Neuron (in vitro differentiated cells): ENCODE data around the gene CMKLR1.

ENCODE experiments used
- H2AFZ ChIP-seq: one replicate; pipeline ENCODE4 v1.6.1; 2013; ENCODE audit warnings: low read depth, mild to moderate bottlenecking, inconsistent platforms, low read length, moderate library complexity
- H3K27me3 ChIP-seq: one replicate; pipeline ENCODE4 v1.6.1; 2013; ENCODE audit warnings: low read length; ENCODE audit not compliant: insufficient read depth
- H3K36me3 ChIP-seq: one replicate; pipeline ENCODE4 v1.6.1; 2013; ENCODE audit warnings: low read length; ENCODE audit not compliant: insufficient read depth
- H3K4me1 ChIP-seq: one replicate; pipeline ENCODE4 v1.6.1; 2013; ENCODE audit warnings: low read length; ENCODE audit not compliant: insufficient read depth
- H3K4me3 ChIP-seq: 2 replicates; pipeline ENCODE4 v1.5.1; 2013; ENCODE audit warnings: mild to moderate bottlenecking, low read length, moderate library complexity
- H3K9me3 ChIP-seq: one replicate; pipeline ENCODE4 v1.6.1; 2013; ENCODE audit warnings: low read length

CMKLR1 gene

DNA sequence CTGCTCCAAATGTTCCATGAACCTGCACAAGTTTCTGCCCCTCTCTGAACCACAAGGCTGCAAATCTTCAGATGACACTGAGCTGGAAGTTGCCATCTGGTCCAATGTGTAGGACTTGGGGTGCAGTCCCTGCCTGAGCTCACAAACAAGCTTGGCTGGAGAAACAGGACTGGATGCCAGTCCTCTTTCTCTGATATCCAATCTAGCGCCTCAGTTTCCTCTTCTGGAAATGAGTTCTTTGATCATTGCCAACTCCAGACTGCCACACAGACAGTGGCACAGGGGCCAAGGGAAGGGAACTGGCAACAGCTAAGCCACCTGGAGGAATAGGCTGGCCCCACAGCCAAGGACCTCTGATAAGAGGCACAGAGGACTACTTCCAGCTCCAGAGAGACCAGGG, 15.5 kb downstream of the CMKLR1 start:
- H2AFZ ChIP-seq = no peak overlapping the region
- H3K9me3 ChIP-seq = no peaks in the 10 kb centered on the region
- no peaks in the 10 kb centered on the region for H3K4me1 ChIP-seq
- H3K4me3 ChIP-seq = no peak overlapping the region
- H3K36me3 ChIP-seq = no peaks in the 10 kb centered on the region
- H3K27me3 ChIP-seq = no peaks in the 10 kb centered on the region

DNA sequence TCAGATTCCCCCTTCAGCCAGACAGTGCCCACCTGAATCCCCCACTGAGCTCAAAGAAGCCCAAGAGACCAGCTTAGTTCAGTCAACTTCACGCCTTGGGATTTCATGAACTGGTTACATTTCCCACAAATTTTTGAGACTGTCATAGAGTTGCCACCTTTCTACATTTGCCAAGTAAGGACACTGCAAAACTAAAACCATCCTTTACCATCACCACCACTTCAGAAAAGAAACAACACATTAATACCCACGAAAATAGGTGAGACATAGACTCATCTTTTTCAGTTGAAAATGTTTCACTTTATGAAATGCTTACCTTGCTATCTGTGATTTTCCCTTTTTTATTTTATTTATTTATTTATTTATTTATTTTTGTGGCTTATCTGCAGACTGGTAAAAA, 16.1 kb downstream of the CMKLR1 start:
- Histone ChIP-seq H2AFZ (no peak overlapping the region), H3K27me3 (no peaks in the 10 kb centered on the region), H3K9me3 (no peaks in the 10 kb centered on the region), H3K4me1 (no peaks in the 10 kb centered on the region), H3K36me3 (no peaks in the 10 kb centered on the region), H3K4me3 (no peak overlapping the region)

DNA sequence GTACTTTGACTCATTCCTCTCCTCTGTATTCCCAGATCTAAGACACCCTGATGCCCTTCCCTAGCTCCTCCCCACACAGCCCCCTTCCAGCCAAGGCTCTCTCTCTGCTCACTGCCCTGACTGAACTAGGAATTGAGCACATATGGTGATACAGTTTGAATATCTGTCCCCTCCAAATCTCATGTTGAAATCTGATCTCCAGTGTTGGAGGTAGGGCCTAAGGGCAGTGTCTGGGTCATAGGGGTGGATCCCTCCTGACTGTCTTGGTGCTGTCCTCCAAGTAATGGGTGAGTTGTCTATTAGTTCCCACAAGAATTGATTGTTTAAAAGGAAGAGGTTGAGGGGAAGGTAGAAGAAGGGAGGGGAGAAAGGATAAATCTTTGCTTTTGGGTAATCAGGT, 17.4 kb downstream of the CMKLR1 start:
- Histone ChIP-seq H3K36me3 (no peaks in the 10 kb centered on the region), H3K4me3 (no peak overlapping the region), H3K4me1 (no peaks in the 10 kb centered on the region), H3K9me3 (no peaks in the 10 kb centered on the region), H2AFZ (no peak overlapping the region), H3K27me3 (no peaks in the 10 kb centered on the region)

DNA sequence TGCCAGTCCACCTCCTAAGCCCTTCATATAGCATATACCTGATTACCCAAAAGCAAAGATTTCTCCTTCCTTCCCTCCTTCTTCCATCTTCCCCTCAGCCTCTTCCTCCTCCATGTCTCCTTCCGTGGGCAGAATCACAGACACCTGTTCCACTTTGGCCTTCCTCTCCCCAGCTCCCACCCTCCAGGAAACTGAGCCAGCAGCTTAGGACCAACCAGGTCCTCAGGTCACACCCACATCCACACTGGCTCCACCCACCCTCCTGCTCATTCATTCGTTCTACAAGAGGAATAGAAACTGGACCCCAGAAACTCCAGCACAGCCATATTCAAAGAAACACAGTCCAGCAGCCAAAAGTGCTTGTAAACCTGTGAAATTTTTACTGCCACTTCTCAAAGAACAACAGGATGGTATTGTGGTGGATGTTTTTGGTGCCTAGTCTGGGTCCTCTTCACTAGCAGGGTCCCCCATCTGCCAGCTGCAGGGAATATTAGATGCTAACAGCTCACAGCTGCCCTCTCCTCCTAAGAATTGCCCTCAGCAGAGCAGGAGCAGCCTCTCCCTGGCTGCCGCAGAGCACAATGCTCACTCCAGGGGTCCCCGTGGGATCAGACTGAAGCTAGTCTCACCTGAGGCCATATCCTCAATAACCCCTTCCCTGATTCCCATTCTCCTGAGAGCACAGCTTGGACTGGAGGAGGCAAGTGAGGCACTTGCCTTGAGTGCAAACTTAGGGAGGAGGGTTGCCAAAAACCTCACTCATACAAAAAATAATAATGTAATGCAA, 18.4 kb downstream of the CMKLR1 start:
- H3K9me3 ChIP-seq = no peaks in the 10 kb centered on the region
- H3K36me3 ChIP-seq = no peaks in the 10 kb centered on the region
- no peak overlapping the region for H3K4me3 ChIP-seq
- H3K27me3 ChIP-seq = no peaks in the 10 kb centered on the region
- H3K4me1 ChIP-seq = no peaks in the 10 kb centered on the region
- no peak overlapping the region for H2AFZ ChIP-seq

DNA sequence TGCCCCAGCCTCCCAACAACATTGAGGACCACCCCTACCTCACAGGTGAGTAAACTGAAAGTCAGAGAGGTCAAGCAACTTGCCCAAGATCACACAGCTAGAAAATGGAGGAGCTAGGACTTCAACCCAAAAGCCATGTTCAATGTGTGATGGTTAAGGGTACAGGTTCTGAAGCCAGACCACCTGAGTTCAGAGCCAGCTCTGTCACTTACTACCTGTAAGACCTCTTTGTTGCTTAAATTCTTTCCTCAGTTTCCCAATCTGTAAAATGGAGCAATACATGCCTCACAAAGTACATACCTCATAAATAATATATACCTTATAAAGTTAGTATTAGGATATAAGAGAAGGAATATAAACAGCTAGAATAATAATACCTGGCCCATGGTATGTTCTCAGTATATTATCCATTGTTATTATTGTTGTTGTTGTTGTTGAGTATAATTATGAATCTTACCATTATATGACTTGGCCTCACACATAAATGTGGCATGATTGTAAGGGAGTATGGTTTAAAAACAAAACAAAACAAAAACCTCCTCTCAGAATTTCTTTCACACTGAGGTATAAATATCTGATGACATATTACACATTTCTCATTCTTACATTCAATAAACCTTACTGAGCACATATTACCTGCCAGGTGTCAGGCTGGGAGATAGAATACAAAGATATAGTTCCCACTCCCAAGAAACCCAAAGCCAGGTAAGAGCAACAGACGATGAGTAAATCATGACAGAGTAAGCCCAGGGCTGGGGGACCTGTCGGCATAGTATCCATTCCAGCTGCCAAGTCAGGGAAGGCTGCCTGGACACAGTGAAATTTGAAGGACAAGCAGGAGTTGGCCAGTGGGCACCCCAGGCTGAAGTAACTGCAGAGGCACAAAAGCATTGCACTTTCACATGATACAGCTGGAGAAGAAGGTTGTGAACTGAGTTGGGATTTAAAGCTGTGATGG, 19.6 kb downstream of the CMKLR1 start:
- Histone ChIP-seq H3K4me1 (no peaks in the 10 kb centered on the region), H3K9me3 (no peaks in the 10 kb centered on the region), H2AFZ (no peak overlapping the region), H3K4me3 (no peak overlapping the region), H3K27me3 (no peaks in the 10 kb centered on the region), H3K36me3 (no peaks in the 10 kb centered on the region)

DNA sequence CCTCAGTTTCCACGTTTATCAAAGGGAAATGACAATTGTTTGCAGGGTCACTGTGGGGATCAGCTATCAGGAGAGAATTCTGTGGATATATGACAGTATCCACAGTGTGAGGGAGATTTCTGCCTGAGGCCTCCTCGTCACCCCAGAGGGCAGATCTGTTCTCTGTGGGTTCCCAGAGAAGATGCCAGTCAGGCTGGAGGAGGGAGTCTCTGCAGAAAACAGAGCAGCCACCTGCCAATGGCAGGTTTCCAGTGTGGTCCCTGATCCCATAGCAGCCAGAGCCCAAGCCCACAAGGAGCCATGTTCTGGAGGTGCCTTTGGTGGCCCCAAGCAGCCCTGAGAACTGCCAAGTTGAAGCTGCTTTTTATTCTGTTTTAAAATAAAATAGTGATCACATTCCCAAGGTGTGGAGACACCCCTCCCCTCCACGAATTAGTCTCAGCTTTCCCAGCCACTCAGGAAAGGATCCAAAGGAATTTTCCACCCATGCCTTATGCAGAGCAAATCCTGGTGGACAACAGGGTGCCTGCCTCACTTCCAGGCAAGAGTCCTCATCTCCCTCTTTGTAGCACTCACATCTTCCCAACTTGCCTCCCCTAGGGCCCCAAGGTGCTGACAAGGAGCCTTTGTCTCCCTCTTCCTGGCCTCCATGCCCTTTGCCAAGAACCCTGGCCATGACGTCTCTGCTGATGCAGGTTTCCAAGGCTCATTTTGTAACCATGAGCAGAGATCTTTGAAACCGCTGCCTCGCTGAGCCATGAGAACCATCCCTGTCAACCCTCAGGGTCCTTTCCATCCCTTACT, 20.4 kb downstream of the CMKLR1 start:
- Histone ChIP-seq H3K4me1 (no peaks in the 10 kb centered on the region), H2AFZ (no peak overlapping the region), H3K36me3 (no peaks in the 10 kb centered on the region), H3K4me3 (no peak overlapping the region), H3K9me3 (no peaks in the 10 kb centered on the region), H3K27me3 (no peaks in the 10 kb centered on the region)

DNA sequence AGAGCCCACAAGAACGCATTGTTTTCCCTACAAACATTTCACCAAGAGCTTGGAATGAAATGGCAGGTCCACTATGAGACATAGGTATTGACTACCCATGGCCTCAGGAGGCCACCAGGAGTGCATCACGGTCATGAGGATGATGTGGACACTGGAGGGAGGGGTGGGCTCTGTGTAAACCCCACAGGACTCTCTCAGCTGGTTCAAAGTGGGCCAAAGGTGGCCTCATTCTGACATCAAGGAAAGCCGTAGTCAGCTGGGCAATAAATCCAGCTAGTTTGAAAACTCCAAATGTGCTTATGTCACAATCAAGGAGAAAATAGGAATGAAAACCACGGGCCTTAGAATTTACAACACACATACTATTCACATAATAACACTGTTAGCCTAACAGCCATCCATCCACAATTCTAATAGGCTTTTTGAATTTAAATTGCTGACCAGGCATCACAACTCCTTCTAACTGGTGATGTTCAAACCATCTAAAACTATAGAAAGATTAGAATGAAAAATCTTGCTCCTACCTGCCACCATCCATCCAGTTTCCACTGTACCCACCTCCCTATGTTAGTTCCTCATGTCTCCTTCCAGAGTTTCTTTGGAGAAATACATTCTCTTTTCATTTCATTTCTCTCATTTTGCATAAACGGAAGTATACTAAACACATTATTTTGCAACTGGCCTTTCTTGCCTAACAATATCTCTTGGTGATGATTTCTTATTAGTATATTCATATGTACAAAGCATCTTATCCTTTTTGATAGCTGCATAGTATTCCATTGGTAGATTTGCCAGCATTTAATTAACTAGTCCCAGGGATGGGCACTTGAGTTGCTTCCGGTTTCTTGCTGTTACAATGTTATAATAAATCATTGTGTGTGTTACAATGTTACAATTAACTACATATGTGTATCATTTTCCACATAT, 21.5 kb downstream of the CMKLR1 start:
- Histone ChIP-seq H3K4me3 (no peak overlapping the region), H3K9me3 (no peaks in the 10 kb centered on the region), H3K27me3 (no peaks in the 10 kb centered on the region), H3K4me1 (no peaks in the 10 kb centered on the region), H3K36me3 (no peaks in the 10 kb centered on the region), H2AFZ (no peak overlapping the region)

DNA sequence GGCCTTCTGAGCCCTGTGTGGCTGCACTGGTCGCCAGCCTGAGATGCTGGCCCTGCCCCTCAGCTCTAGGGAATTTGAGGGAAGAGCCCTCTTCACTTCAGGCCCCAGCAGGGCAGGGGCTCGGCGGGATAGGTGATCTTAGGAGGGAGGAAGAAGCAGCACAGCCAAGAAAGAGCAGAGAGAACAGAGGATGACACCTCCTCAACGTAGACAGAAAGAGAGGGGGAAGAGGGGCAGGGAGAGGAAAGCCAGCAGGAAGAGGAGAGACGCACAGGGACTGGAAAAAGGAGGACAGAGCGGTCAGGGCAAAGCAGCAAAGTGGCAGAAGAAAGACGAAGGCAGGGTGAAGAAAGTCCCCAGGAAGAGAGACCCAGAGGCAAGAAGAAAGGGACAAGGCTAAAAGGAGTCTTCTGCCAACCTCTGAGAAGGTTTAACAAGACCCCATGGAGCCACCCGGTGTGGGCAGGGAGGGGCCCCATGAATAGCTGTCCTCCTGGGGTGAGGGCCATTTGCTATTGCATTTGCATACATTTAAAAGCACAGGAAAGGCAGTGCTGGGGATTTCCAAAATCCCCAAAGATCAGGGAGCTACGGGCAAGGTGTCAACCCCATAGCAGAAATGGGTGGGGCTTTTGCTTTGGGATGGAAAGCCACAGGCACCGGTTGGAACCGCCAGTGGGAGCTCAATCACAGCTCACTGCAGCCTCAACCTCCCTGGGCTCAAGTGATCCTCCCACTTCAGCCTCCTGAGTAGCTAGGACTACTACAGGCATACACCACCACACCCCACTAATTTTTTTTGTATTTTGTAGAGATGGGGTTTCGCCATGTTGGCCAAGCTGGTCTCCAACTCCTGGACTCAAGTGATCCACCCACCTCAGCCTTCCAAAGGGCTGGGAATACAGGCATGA, 22.7 kb downstream of the CMKLR1 start:
- H3K9me3 ChIP-seq = no peaks in the 10 kb centered on the region
- no peak overlapping the region for H3K4me3 ChIP-seq
- no peaks in the 10 kb centered on the region for H3K4me1 ChIP-seq
- no peak overlapping the region for H2AFZ ChIP-seq
- no peaks in the 10 kb centered on the region for H3K27me3 ChIP-seq
- H3K36me3 ChIP-seq = no peaks in the 10 kb centered on the region

DNA sequence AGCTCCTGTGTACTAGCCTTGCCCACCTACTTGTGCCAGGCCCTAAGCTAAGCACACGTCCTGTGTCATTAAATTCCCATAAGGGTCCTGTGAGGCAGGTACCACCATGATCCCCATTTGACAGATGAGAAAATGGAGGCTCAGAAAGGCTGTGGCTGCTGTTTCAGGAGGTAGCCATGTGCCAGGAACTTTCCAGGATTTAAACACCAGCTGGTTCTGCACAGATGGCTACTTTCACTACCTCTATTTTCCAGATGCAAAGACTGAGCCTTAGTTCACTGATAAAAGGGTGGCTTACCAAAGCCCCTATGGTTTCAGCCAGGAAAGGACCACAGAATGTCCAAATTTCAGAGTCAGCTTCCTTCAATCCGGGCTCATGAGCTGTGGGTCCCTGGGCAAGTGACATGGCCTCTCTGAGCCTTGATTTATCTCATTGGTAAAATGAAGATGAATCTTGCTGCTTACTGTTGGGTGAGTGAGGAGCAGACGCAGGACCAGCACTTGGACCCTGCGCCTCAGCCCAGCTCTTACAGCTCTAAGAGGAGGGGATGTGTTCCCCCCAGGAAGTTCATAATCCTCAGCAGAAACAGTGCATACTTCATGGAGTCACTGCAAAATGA, 23.5 kb downstream of the CMKLR1 start:
- H3K9me3 ChIP-seq = no peaks in the 10 kb centered on the region
- H3K4me1 ChIP-seq = peaks cover 4% of the 10 kb centered on the region
- no peak overlapping the region for H3K4me3 ChIP-seq
- no peak overlapping the region for H2AFZ ChIP-seq
- no peaks in the 10 kb centered on the region for H3K27me3 ChIP-seq
- H3K36me3 ChIP-seq = no peaks in the 10 kb centered on the region

DNA sequence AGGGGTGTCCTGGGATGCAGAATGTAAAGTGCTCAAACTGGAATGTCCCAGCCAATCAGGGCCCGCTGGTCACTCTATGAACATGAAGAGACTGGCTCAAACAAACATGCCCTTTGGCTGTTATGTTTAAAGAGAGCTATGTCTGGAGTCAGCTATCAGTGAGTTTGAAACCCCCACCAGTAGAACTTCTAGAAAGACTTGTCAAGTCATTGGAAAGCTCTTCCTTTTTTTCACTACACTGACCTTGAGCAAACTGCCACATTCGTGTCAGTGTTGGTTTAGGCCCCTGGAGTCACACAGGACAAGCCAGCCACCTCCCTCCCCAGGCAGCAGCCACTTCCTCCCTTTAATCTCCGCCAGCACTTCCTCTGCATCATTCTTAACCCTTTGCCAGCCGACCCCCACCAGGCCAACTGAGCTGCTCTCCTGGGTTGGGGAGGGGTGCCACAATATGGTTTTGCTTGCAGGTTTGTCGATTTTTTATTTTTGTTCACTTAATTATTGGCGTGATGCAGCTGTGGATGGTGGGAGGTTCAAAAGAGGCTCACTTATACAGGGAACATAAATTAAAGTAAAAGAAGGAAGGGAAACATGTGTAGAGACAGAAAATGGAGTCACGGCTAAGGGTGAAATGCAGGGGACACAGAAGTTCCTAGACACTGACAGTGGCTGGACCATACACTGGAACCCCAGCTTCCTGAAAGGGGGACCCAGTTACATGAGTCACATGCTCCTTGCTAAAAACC, 25.3 kb downstream of the CMKLR1 start:
- Histone ChIP-seq H3K36me3 (no peaks in the 10 kb centered on the region), H3K4me1 (peaks cover 8% of the 10 kb centered on the region), H3K9me3 (no peaks in the 10 kb centered on the region), H3K27me3 (no peaks in the 10 kb centered on the region), H2AFZ (no peak overlapping the region), H3K4me3 (no peak overlapping the region)

DNA sequence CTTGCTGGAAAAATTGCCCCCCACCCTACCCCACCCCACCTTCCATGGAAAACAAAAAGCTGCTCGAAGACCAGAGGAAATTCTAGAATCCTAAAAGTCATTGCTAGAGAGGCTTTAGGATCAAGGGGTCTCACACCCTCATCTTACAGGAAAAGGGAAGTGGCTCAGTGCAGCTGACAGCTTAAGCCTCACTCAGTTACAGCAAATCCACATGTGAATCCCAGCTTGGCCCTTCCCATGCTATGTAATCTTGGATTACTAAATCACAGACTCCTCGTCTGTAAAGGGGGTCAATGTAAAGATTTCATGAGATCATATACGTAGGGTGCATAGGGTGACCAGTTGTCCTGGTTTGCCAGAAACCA, 25.9 kb downstream of the CMKLR1 start:
- H3K27me3 ChIP-seq = no peaks in the 10 kb centered on the region
- no peaks in the 10 kb centered on the region for H3K36me3 ChIP-seq
- peaks cover 8% of the 10 kb centered on the region for H3K4me1 ChIP-seq
- H2AFZ ChIP-seq = no peak overlapping the region
- H3K4me3 ChIP-seq = no peak overlapping the region
- no peaks in the 10 kb centered on the region for H3K9me3 ChIP-seq
